SK-N-SH treated with all-trans-retinoic acid at 6 μM for 48 hours (cell line): ENCODE results near the gene FOXA2.

Source experiments
- ATAC-seq: fragments of 200-7000 bp; cut with Tn5 transposase; 3 replicates; pipeline ENCODE4 v1.9.1; 2020; ENCODE audit warnings: mild to moderate bottlenecking, moderate library complexity
- ARNTL ChIP-seq: fragments of 450-650 bp; formaldehyde crosslinking; IDR thresholded peaks from 2 replicates; pipeline ENCODE4 v1.5.0; 2020; ENCODE audit warnings: low read depth, mild to moderate bottlenecking, moderate library complexity, borderline replicate concordance
- BACH2 ChIP-seq: fragments of 250-450 bp; sonication (Bioruptor Pico); IDR thresholded peaks from 2 replicates; pipeline ENCODE4 v1.9.0; 2021; ENCODE audit warnings: mild to moderate bottlenecking, borderline replicate concordance
- CSDC2 ChIP-seq: fragments of 250-450 bp; sonication (Bioruptor Pico); IDR thresholded peaks from 2 replicates; pipeline ENCODE4 v1.5.0; 2020; ENCODE audit warnings: mild to moderate bottlenecking, moderate library complexity
- CSRNP3 ChIP-seq: fragments of 250-450 bp; sonication (Bioruptor Pico); IDR thresholded peaks from 2 replicates; pipeline ENCODE4 v1.5.1; 2021; ENCODE audit warnings: mild to moderate bottlenecking, moderate library complexity
- ESRRG ChIP-seq: fragments of 250-450 bp; sonication (Bioruptor Pico); IDR thresholded peaks from 2 replicates; pipeline ENCODE4 v1.6.1; 2021; ENCODE audit warnings: mild to moderate bottlenecking
- ISL1 ChIP-seq: fragments of 250-450 bp; sonication (Bioruptor Pico); IDR thresholded peaks from 2 replicates; pipeline ENCODE4 v2.1.2; 2022; ENCODE audit warnings: mild to moderate bottlenecking, moderate library complexity
- PPARA ChIP-seq: fragments of 250-450 bp; sonication (Bioruptor Pico); IDR thresholded peaks from 2 replicates; pipeline ENCODE4 v1.5.0; 2020; ENCODE audit warnings: mild to moderate bottlenecking, borderline replicate concordance
- RARB ChIP-seq: fragments of 250-450 bp; sonication (Bioruptor Pico); IDR thresholded peaks from 2 replicates; pipeline ENCODE4 v1.8.0; 2021; ENCODE audit warnings: mild to moderate bottlenecking, moderate library complexity
- SNAI2 ChIP-seq: fragments of 250-450 bp; sonication (Bioruptor Pico); IDR thresholded peaks from 2 replicates; pipeline ENCODE4 v1.5.0; 2020; ENCODE audit warnings: mild to moderate bottlenecking, moderate library complexity
- TSHZ2 ChIP-seq: fragments of 250-450 bp; sonication (Bioruptor Pico); IDR thresholded peaks from 2 replicates; pipeline ENCODE4 v1.5.0; 2020; ENCODE audit warnings: mild to moderate bottlenecking, moderate library complexity
- ZC3H10 ChIP-seq: fragments of 250-450 bp; sonication (Bioruptor Pico); IDR thresholded peaks from 2 replicates; pipeline ENCODE4 v1.5.1; 2021; ENCODE audit warnings: mild to moderate bottlenecking, moderate library complexity
- ZFP3 ChIP-seq: fragments of 250-450 bp; sonication (Bioruptor Pico); IDR thresholded peaks from 2 replicates; pipeline ENCODE4 v1.5.0; 2020; ENCODE audit warnings: mild to moderate bottlenecking, moderate library complexity
- ZFP30 ChIP-seq: fragments of 450-650 bp; formaldehyde crosslinking; IDR thresholded peaks from 2 replicates; pipeline ENCODE4 v1.5.0; 2022; ENCODE audit warnings: mild to moderate bottlenecking, moderate library complexity
- ZNF565 ChIP-seq: fragments of 450-650 bp; formaldehyde crosslinking; conservative IDR thresholded peaks from 2 replicates; pipeline ENCODE4 v1.5.0; 2020; ENCODE audit warnings: low read depth, mild to moderate bottlenecking, moderate library complexity
- ZNF70 ChIP-seq: fragments of 450-650 bp; formaldehyde crosslinking; IDR thresholded peaks from 2 replicates; pipeline ENCODE4 v1.5.0; 2020; ENCODE audit warnings: mild to moderate bottlenecking, moderate library complexity
- ZNF8 ChIP-seq: fragments of 450-650 bp; formaldehyde crosslinking; IDR thresholded peaks from 2 replicates; pipeline ENCODE4 v1.5.0; 2020; ENCODE audit warnings: mild to moderate bottlenecking, moderate library complexity
- TF ChIP-seq, protein P1 (sequence below): fragments of 250-450 bp; sonication (Bioruptor Pico); IDR thresholded peaks from 2 replicates; pipeline ENCODE4 v1.8.0; 2021; ENCODE audit warnings: low read depth, mild to moderate bottlenecking, moderate library complexity, borderline replicate concordance
- TF ChIP-seq, protein P2 (sequence below): fragments of 250-450 bp; sonication (Bioruptor Pico); IDR thresholded peaks from 2 replicates; pipeline ENCODE4 v1.5.1; 2020; ENCODE audit warnings: low read depth, mild to moderate bottlenecking, moderate library complexity
- TF ChIP-seq, protein P3 (sequence below): fragments of 250-450 bp; sonication (Bioruptor Pico); IDR thresholded peaks from 2 replicates; pipeline ENCODE4 v1.8.0; 2020; ENCODE audit warnings: mild to moderate bottlenecking, moderate library complexity, borderline replicate concordance

The FOXA2 gene

GRCh38 chr20:22581437-22582385 is 2.7 kb downstream of the FOXA2 start:
- TF ChIP-seq SNAI2 (CRISPR knock-in tag) (no peak), CSRNP3 (CRISPR knock-in tag) (no peak), CSDC2 (CRISPR knock-in tag) (no peak), ZFP3 (CRISPR knock-in tag) (no peak), ESRRG (CRISPR knock-in tag) (no peak), ZFP30 (no peak), ARNTL (CRISPR knock-in tag) (no peak), ZNF8 (CRISPR knock-in tag) (no peak), BACH2 (no peak), ZNF565 (CRISPR knock-in tag) (no peak)
- ATAC-seq: no peak

- ATAC-seq: no peak
- no peak for TF ChIP-seq ZC3H10 (CRISPR knock-in tag)
- no peak for TF ChIP-seq ISL1
- no peak for TF ChIP-seq ZNF8 (CRISPR knock-in tag)
- TF ChIP-seq, protein P1, sequence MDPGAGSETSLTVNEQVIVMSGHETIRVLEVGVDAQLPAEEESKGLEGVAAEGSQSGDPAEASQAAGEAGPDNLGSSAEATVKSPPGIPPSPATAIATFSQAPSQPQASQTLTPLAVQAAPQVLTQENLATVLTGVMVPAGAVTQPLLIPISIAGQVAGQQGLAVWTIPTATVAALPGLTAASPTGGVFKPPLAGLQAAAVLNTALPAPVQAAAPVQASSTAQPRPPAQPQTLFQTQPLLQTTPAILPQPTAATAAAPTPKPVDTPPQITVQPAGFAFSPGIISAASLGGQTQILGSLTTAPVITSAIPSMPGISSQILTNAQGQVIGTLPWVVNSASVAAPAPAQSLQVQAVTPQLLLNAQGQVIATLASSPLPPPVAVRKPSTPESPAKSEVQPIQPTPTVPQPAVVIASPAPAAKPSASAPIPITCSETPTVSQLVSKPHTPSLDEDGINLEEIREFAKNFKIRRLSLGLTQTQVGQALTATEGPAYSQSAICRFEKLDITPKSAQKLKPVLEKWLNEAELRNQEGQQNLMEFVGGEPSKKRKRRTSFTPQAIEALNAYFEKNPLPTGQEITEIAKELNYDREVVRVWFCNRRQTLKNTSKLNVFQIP (CRISPR knock-in tag): no peak
- no peak for TF ChIP-seq CSRNP3 (CRISPR knock-in tag)
- no peak for TF ChIP-seq ESRRG (CRISPR knock-in tag)
- no peak for TF ChIP-seq CSDC2 (CRISPR knock-in tag)
- TF ChIP-seq, protein P2, sequence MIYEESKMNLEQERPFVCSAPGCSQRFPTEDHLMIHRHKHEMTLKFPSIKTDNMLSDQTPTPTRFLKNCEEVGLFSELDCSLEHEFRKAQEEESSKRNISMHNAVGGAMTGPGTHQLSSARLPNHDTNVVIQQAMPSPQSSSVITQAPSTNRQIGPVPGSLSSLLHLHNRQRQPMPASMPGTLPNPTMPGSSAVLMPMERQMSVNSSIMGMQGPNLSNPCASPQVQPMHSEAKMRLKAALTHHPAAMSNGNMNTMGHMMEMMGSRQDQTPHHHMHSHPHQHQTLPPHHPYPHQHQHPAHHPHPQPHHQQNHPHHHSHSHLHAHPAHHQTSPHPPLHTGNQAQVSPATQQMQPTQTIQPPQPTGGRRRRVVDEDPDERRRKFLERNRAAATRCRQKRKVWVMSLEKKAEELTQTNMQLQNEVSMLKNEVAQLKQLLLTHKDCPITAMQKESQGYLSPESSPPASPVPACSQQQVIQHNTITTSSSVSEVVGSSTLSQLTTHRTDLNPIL: no peak
- no peak for TF ChIP-seq RARB (CRISPR knock-in tag)
- TF ChIP-seq, protein P3, sequence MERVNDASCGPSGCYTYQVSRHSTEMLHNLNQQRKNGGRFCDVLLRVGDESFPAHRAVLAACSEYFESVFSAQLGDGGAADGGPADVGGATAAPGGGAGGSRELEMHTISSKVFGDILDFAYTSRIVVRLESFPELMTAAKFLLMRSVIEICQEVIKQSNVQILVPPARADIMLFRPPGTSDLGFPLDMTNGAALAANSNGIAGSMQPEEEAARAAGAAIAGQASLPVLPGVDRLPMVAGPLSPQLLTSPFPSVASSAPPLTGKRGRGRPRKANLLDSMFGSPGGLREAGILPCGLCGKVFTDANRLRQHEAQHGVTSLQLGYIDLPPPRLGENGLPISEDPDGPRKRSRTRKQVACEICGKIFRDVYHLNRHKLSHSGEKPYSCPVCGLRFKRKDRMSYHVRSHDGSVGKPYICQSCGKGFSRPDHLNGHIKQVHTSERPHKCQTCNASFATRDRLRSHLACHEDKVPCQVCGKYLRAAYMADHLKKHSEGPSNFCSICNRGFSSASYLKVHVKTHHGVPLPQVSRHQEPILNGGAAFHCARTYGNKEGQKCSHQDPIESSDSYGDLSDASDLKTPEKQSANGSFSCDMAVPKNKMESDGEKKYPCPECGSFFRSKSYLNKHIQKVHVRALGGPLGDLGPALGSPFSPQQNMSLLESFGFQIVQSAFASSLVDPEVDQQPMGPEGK (CRISPR knock-in tag): no peak
- no peak for TF ChIP-seq ZNF565 (CRISPR knock-in tag)
- TF ChIP-seq ZNF70: no peak
Observed at GRCh38 chr20:22579711-22580697, 4.4 kb downstream of the FOXA2 start.

GRCh38 chr20:22579119-22579427 is 5.3 kb downstream of the FOXA2 start:
- ATAC-seq: no peak
- TF ChIP-seq, protein P1 (CRISPR knock-in tag): no peak
- TF ChIP-seq PPARA (CRISPR knock-in tag) (no peak), ZNF565 (CRISPR knock-in tag) (no peak), CSRNP3 (CRISPR knock-in tag) (no peak), ZFP30 (no peak), ZFP3 (CRISPR knock-in tag) (no peak), ISL1 (no peak), BACH2 (no peak), ZC3H10 (CRISPR knock-in tag) (no peak), TSHZ2 (no peak), ARNTL (CRISPR knock-in tag) (no peak), SNAI2 (CRISPR knock-in tag) (no peak)
